ENCODE results near the gene PEX26. TPM values are rescaled to one million over a fixed set of nuclear protein-coding genes. Genes with fewer than 3 reads are reported as not detected.
"Not testable (repeated sequence)": the region's sequence is repeated elsewhere in the genome, so short reads cannot be mapped to it uniquely, and the experiment has no call there.

Gene PEX26
- total RNA-seq, 4 donors from 2014 or later, result 29.4 to 49.6 (median 39.4) TPM

GRCh38 chr22:18071968-18072310, 5.9 kb upstream of the PEX26 start:
- no peak overlapping the region for H3K27ac ChIP-seq

GRCh38 chr22:18073467-18073866, 4.3 kb upstream of the PEX26 start:
- no peaks in the 10 kb centered on the region for H3K27me3 ChIP-seq
- 87 to 100% methylated on average over 2 of the region's 2 CpGs for WGBS, 2 donors
- intact Hi-C loops (cut with DNase I), result loop anchor here (10.0 kb wide), 1 partner anchor 49 kb away; the partner anchor contains the start of gene MICAL3
- TF ChIP-seq, protein P1, sequence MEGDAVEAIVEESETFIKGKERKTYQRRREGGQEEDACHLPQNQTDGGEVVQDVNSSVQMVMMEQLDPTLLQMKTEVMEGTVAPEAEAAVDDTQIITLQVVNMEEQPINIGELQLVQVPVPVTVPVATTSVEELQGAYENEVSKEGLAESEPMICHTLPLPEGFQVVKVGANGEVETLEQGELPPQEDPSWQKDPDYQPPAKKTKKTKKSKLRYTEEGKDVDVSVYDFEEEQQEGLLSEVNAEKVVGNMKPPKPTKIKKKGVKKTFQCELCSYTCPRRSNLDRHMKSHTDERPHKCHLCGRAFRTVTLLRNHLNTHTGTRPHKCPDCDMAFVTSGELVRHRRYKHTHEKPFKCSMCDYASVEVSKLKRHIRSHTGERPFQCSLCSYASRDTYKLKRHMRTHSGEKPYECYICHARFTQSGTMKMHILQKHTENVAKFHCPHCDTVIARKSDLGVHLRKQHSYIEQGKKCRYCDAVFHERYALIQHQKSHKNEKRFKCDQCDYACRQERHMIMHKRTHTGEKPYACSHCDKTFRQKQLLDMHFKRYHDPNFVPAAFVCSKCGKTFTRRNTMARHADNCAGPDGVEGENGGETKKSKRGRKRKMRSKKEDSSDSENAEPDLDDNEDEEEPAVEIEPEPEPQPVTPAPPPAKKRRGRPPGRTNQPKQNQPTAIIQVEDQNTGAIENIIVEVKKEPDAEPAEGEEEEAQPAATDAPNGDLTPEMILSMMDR (IDR thresholded peaks at IDR 0.05), result no peak
- TF ChIP-seq POLR2A (IDR thresholded peaks at IDR 0.05), result no peak
- H3K9me3 ChIP-seq, result no peaks in the 10 kb centered on the region
- no peak overlapping the region for H3K4me3 ChIP-seq (replicated peaks in 1 of 3)
- no peak overlapping the region for H3K27ac ChIP-seq
- no peaks in the 10 kb centered on the region for H3K36me3 ChIP-seq
- H3K4me1 ChIP-seq, result peaks cover 18 to 21% of the 10 kb centered on the region in 2 donors
- no peak for DNase-seq

More at GRCh38 chr22:18071968-18072310, 5.9 kb upstream of the PEX26 start:
- WGBS, 2 donors, result 74 to 100% methylated on average over 1 of the region's 1 CpG
- Histone ChIP-seq H3K27me3 (no peaks in the 10 kb centered on the region), H3K36me3 (no peaks in the 10 kb centered on the region), H3K4me1 (peaks cover 12 to 17% of the 10 kb centered on the region in 2 donors), H3K9me3 (no peaks in the 10 kb centered on the region), H3K4me3 (replicated peaks in 1 of 3) (no peak overlapping the region)
- TF ChIP-seq, protein P1 (IDR thresholded peaks at IDR 0.05), result no peak
- no peak for TF ChIP-seq POLR2A (IDR thresholded peaks at IDR 0.05)
- intact Hi-C loops (cut with DNase I), result loop anchor here (10.0 kb wide), 1 partner anchor 47 kb away; the partner anchor contains the start of gene MICAL3
- no peak for DNase-seq

DNA sequence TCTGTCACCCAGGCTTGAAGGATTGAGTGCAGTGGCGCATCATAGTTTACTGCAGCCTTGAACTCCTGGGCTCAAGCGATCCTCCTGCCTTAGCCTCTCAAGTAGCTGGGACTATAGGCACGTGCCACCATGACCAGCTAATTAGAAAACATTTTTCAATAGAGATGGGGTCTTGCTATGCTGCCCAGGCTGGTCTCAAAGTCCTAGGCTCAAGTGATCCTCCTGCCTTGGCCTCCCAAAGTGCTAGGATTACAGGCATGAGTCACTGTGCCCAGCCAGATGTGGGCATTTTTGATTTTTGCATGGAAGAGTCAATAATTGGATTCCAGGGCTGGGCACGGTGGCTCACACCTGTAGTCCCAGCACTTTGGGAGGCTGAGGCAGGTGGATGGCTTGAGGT, 3.9 kb upstream of the PEX26 start:
- H3K4me3 ChIP-seq (replicated peaks in 1 of 3); H3K36me3 ChIP-seq; DNase-seq; H3K27me3 ChIP-seq; H3K9me3 ChIP-seq; H3K27ac ChIP-seq: not testable (repeated sequence)
- 77 to 85% methylated on average over 4 of the region's 4 CpGs for WGBS, 2 donors
- intact Hi-C loops (cut with DNase I), result loop anchor here (2.0 to 10.0 kb wide), 2 partner anchors 49 to 245 kb away; partner anchors contain the start of gene MICAL3
- peaks cover 23 to 26% of the 10 kb centered on the region in 2 donors for H3K4me1 ChIP-seq

DNA sequence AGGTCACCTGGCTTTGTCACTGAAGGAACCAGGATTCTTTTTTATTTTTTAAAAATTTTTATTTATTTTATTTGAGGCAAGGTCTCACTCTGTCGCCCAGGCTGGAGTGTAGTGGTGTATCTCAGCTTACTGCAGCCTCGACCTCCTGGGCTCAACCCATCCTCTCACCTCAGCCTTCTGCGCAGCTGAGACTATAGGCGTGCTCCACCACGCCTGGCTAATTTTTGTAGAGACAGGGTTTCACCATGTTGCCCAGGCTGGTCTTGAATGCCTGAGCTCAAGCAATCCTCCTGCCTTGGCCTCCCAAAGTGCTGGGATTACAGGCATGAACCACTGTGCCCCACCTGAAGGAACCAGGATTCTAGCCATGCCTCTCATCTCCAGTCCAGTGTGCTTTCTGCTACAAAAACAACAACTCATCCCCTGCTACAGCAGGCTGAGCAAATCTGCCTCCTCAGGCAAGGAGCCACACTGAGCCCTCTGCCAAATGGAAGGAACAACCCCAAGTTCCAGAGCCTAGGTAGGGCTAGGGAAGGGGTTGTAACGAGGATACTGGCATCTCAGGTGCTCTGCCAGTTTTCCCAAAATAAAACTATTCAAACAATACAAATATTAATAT, 2.6 kb upstream of the PEX26 start:
- peaks cover 27 to 30% of the 10 kb centered on the region in 2 donors for H3K4me1 ChIP-seq

GRCh38 chr22:18075720-18076497, 1.9 kb upstream of the PEX26 start:
- Histone ChIP-seq H3K4me3 (replicated peaks in 1 of 3) (no peak overlapping the region), H3K27ac (peak overlapping the region in 1 of 3 donors; percentile 38), H3K4me1 (peaks cover 27 to 30% of the 10 kb centered on the region in 2 donors), H3K36me3 (peaks cover 0 to 3% of the 10 kb centered on the region in 2 donors), H3K9me3 (no peaks in the 10 kb centered on the region), H3K27me3 (no peaks in the 10 kb centered on the region)
- DNase-seq, result peak; percentile 57 to 60
- 28 to 32% methylated on average over 13 of the region's 13 CpGs for WGBS, 2 donors
- intact Hi-C loops (cut with DNase I), result loop anchor here (2.0 to 10.0 kb wide), 4 partner anchors 51 to 334 kb away; partner anchors contain the start of gene MICAL3
- TF ChIP-seq, protein P1 (IDR thresholded peaks at IDR 0.05), result peak; percentile 58 to 97 (median 88)
- TF ChIP-seq POLR2A (IDR thresholded peaks at IDR 0.05), result no peak

More for the DNA sequence above, 2.6 kb upstream of the PEX26 start:
- Histone ChIP-seq H3K36me3 (no peaks in the 10 kb centered on the region), H3K27ac (no peak overlapping the region), H3K27me3 (no peaks in the 10 kb centered on the region), H3K4me3 (replicated peaks in 1 of 3) (no peak overlapping the region), H3K9me3 (no peaks in the 10 kb centered on the region)
- intact Hi-C loops (cut with DNase I), result loop anchor here (2.0 to 10.0 kb wide), 4 partner anchors 50 to 333 kb away; partner anchors contain the start of gene MICAL3
- 85 to 86% methylated on average over 6 of the region's 6 CpGs for WGBS, 2 donors
- TF ChIP-seq, protein P1 (IDR thresholded peaks at IDR 0.05), result no peak
- no peak for TF ChIP-seq POLR2A (IDR thresholded peaks at IDR 0.05)
- DNase-seq, result peak; percentile 12 to 26
